Measurements from ENCODE around the gene DLST.

GRCh38 chr14:74940956-74941565 is 59.3 kb downstream of the DLST start:
- TF ChIP-seq CTCF (IDR thresholded peaks at IDR 0.05; ENCODE audit: insufficient read depth, low read length) = no peak
- TF ChIP-seq REST (IDR thresholded peaks at IDR 0.05; ENCODE audit: insufficient replicate concordance, low read depth) = no peak
- TF ChIP-seq GABPA (IDR thresholded peaks at IDR 0.05; ENCODE audit: low read depth) = no peak
- no peak for TF ChIP-seq POLR2AphosphoS5 (IDR thresholded peaks at IDR 0.05; ENCODE audit: low read depth)

Measured in HL-60 (cell line).